Stimulated activated CD8-positive, alpha-beta memory T cell treated with anti-CD3 and anti-CD28 coated beads, Interleukin-4, amount 100 ng/mL, for 4 hours (primary cell): ENCODE measurements around the gene CLMP.
"Not testable (repeated sequence)": the region's sequence is repeated elsewhere in the genome, so short reads cannot be mapped to it uniquely, and the experiment has no call there.

Experiments used
- DNase-seq, 2 donors: peaks; one replicate each; pipeline ENCODE4 v3.0.0-alpha.2; 2020; ENCODE audit warnings: low read depth in 2 of 2, low spot score in 1 of 2

Gene CLMP

GRCh38 chr11:123169821-123170220, 25.2 kb downstream of the CLMP start:
- no peak for DNase-seq

DNA sequence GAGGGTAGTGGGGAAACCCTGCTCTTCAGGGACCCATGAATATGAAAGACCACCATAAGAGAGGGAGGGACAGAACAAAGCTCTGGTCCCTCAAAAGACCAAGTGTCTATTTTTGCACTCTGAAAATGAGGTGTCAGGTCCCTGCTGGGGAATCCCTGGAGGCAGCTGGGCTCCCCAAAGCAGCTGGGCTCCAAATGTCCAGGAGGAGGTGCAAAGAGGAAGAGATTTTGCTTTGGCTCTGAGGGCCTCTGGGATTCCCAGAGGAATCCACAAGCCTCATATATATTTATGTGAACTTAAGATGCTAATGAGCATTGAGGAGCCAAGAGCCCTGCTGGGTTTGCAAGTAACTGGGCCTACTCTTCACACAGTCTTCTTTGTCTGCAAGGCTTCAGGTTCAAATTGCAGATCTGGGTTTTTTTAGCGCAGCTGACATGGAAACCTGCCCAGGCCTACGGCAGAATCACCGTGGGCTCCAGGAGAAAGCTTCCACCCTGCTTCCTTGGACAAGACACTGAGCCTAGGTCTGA, 26.0 kb downstream of the CLMP start:
- DNase-seq: no peak

DNA sequence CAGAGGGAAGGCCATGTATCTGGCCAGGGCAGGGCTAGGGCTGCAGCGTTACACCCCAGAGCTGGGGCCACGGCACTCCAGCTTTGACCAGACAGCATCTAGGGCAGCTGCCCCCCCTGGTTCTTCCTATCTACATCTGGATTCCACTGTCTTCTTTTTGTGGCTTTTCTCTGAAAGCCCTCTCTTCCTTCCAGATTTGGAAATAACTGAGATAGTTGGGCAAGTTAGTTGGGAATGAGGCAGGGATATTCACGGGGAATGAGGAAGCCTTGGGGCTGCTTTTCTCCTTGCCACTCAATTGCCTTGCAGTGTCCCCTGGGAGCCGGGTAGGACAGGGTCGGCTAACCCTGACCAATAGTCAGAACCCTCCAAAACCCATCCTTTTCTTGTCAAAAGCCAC, 26.8 kb downstream of the CLMP start:
- no peak for DNase-seq

DNA sequence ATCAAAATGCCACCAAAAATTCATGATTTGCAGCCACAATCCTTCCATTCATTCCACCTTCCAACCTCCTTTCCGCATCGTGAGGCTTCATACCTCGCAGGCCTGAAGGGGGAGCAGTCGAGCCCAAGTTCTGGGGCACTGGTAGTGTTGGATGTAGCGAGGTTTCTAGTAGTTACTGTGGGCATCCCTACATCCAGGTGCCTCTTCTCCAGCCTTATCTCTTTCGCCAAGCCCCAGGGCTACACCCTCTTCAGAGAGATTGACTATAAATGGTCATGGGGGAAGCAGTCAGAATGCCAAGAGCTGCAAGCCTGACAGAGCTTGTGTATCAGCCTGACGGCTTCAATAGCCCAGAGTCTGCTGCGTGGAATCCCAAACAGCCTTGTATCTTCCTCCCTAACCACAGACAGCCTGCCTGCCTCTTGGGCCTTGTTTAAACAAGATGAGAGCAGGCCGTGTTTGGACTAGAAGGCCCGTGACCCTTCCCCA, 28.9 kb downstream of the CLMP start:
- no peak for DNase-seq

DNA sequence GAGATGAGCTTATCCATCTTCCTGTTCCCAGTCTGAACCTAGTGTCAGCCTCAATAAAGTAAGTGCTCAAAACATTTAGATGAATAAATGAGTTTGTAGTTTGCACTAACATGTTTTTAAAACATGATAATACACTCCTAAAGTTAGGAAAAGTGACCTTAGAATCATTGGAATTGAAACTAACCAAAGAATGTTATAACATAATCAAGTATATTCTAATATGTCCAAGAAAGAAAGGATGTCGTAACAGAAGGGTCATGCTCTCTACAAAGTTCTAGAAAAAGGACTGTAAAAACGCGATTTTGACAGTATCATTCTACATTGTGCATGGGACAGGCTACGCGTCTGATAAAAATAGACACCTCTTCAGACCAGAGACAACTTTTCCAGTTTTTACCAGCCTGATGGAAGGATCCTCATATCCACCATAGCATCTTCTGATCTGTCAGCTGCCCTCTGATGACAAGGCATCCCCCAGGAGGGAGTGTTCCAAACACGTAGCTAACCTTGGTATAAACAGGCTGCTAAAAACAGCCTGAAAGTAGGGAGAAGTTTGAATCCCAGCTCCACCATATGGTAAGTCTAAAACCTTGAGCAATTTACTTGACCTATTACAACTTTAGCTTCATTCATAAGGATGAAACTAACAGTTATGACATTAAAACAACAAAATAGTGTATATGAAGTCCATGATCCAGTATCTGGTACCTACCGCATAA, 30.2 kb downstream of the CLMP start:
- no peak for DNase-seq

DNA sequence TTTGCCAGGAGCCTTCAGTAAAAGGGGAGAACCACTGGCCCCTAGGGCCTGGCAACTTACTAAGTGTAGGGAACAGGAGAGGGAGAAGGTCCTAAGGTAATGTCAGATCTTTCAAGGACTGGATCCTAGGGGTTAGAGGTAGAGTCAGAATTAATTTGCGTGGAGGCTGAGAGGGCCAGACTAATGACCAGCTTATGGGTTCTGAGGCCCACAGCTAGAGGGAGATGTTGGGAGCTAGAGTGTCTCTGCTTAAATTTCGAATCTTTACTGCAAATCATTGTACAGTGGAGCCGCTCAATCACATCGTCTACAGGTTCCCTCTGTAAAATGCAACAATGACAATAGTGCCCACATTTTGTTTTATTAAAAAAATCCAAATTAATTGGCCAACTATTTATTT, 31.4 kb downstream of the CLMP start:
- DNase-seq: no peak

DNA sequence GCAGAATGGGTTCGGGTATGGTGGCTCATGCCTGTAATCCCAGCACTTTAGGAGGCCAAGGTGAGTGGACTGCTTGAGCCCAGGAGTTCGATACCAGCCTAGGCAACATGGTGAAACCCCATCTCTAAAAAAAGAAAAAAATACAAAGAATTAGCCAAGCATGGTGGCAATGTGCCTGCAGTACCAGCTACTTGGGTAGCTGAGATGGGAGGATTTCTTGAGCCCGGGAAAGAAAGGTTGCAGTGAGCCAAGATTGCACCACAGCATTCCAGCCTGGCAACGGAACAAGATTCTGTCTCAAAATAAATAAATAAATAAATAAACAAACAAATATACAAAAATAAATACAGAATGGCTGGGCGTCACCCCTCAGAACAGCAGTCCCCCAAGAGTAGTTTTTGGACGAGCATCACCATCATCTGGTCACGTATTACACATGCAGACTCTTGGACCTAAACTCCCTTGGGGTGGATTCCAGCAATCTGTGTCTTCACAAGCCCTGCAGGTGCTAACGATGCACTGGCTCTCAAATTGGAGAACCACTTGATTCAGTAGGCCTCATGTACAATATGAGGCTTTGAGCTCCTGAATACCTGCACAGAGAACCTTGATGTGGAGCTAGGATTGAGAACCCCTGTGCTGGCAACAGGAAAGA, 33.5 kb downstream of the CLMP start:
- no peak for DNase-seq

DNA sequence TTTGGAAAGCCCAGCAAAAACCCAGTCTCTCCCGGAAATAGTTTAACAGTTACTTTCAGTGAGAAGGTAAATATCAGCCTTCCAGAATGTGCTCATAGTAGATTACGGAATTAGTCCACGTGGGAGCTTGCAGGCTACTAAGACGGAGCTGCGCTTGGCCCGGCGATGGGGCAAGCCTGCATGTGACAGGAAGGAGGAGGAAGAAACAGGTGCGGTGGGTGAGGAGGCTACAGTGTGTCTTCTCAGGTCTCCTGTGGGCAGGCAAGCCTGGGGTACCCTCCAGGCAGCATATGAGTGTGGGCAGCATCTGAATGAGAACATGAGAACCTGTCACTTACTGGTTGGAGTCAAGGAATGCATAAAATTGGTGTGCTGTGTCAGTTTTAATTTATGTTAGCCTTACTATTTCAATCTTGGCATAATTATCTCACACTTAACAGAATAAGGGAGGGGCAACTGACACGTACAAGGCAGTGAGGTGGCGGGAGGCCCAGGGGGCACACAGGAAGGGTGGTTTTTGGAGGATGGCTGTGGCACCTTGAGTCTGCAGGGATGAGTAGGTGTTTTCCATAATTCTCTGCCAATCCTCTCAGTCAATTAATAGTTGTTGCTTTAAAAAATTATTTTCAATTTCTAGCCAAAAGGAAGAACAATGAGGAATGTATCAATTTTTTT, 35.7 kb downstream of the CLMP start:
- DNase-seq: no peak

GRCh38 chr11:123158033-123159003, 36.7 kb downstream of the CLMP start:
- DNase-seq: no peak

GRCh38 chr11:123152951-123153350, 42.1 kb downstream of the CLMP start:
- DNase-seq: no peak

GRCh38 chr11:123152346-123152745, 42.7 kb downstream of the CLMP start:
- DNase-seq: not testable (repeated sequence)

DNA sequence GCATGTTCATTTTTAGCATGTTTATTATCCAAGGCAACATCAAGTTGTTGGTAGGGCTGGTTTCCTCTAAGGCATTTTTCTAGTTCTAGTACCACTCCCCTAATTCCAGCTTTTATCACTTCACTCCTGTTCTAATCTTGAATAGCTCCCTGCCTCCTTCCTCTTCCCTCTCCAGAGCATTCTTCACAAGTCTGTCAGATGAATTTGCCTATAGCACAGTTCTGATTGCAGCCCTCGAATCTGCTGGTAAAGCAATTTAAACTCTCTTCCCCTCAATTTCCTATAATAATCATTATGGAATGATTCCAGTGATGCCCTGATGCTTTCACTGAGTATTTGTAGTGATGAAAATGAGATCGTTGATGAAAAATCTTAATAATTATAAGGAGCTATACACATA, 43.3 kb downstream of the CLMP start:
- DNase-seq: no peak

DNA sequence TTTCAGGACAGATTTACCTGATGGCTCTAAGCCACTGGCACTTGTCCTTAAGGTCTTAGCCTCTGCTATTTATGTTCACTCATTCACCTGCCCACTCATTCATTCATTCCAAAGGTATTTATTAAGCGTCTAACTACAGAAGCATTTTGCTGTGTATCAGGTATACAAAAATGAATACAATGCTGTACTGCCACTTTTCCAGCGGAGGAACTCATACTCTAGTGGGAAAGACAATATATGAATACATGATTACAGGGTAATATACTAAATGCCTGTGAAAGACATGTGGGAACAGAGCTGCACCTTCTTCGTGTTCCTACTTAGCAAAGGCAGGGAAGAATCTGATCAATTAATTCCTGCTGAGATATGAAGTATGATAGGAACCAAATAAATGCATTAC, 43.7 kb downstream of the CLMP start:
- no peak for DNase-seq

DNA sequence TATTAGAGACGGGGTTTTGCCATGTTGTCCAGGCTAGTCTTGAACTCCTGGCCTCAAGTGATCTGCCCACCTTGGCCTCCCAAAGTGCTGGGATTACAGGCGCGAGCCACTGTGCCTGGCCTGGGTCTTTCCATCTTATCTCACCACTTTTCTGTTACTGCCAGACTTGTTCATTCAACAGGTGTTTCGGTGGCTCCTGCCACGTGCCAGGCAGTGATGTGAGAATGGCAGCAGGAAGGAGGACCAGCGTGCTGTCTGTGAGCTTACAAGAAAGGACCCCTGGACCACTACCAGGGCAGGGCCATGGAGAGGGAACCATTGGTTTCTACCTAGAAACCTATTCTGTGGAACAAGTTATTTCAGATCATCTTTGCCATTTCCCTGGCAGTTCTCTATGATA, 44.2 kb downstream of the CLMP start:
- DNase-seq: no peak

GRCh38 chr11:123148965-123149364, 46.1 kb downstream of the CLMP start:
- no peak for DNase-seq

DNA sequence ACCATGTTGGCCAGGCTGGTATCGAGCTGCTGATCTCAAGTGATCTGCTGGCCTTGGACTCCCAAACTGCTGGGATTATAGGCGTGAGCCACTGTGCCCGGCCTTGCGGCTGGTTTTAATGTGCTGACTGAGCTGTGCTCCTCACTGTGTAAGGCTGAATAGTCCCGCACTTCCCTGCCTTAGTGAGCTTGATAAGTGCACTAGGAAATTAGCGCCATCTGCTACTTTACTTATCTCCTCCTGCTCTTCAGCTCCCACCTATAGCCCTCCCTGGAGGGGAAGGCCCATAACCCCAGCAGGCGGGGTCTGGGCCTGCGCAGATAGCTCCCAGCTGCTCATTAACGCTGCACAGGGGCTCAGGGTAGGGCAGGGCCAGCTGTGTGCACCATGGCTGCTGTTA, 49.4 kb downstream of the CLMP start:
- DNase-seq: no peak

DNA sequence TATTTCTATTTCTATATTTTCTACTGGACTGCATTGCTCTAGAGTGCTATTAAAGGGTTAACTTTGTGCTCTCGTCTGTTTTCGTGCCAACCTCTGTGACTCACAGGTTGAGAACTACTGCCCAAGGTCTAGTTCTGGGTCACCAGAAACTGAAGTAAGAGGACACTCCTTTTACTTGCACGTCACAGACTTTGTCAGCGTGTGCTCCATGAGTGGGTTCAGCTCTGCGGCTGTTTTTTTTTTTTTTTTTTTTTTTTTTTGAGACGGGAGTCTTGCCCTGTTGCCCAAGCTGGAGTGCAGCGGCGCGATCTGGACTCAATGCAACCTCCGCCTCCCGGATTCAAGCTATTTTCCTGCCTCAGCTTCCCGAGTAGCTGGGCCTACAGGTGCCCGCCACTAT, 49.8 kb downstream of the CLMP start:
- DNase-seq: no peak

GRCh38 chr11:123144707-123145106, 50.3 kb downstream of the CLMP start:
- no peak for DNase-seq

GRCh38 chr11:123143921-123144320, 51.1 kb downstream of the CLMP start:
- DNase-seq: no peak

- DNase-seq: no peak
Observed at GRCh38 chr11:123143476-123143875, 51.6 kb downstream of the CLMP start.

DNA sequence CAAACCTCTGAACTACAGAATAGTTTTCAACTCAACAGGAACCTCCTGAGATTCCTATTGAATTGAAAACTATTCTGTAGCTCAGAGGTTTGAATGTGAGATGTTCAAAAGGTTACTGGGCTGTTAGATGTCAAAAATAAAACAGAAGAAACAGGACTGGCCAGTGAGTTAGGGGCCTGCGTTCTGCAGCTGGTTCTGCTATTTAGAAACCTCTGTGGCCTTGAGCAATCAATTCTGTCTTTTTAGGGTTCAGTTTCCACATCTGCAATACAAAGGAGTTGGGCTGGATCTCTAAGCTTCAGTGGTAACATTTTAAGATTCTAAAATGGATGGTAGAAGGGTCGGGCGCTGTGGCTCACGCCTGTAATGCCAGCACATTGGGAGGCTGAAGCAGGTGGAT, 55.8 kb downstream of the CLMP start:
- no peak for DNase-seq
